GM19240 (cell line): ENCODE results near the gene COX6B2.
"Not testable (repeated sequence)": the region's sequence is repeated elsewhere in the genome, so short reads cannot be mapped to it uniquely, and the experiment has no call there.

ENCODE experiments used
- DNase-seq: peaks from one replicate; pipeline ENCODE4 v3.0.0; 2011; ENCODE audit warnings: low spot score; ENCODE audit not compliant: insufficient read length

Gene COX6B2

GRCh38 chr19:55354698-55355212 lies at the start of gene COX6B2:
COX6B2 (minus strand) TSS chr19:55354719; CDS start chr19:55354521, 198 bp downstream.
- DNase-seq, result no peak

GRCh38 chr19:55402509-55402908 lies 48.0 kb upstream of the COX6B2 start:
- DNase-seq, result no peak

GRCh38 chr19:55401390-55401789 lies 46.9 kb upstream of the COX6B2 start:
- DNase-seq, result not testable (repeated sequence)

GRCh38 chr19:55400281-55401087 lies 46.0 kb upstream of the COX6B2 start:
- DNase-seq, result no peak

- DNase-seq, result no peak
These were observed 43.8 kb upstream of the COX6B2 start for GRCh38 chr19:55398200-55398925.

GRCh38 chr19:55392820-55393761 lies 38.6 kb upstream of the COX6B2 start:
- no peak for DNase-seq

GRCh38 chr19:55391702-55392615 lies 37.4 kb upstream of the COX6B2 start:
- DNase-seq, result no peak

- no peak for DNase-seq
These were observed 36.7 kb upstream of the COX6B2 start for GRCh38 chr19:55391191-55391670.

GRCh38 chr19:55390461-55390880 lies 36.0 kb upstream of the COX6B2 start:
- no peak for DNase-seq

- DNase-seq, result no peak
These were observed 35.1 kb upstream of the COX6B2 start for GRCh38 chr19:55389386-55390317.

GRCh38 chr19:55387736-55388497 lies 33.4 kb upstream of the COX6B2 start:
- no peak for DNase-seq

GRCh38 chr19:55386493-55386971 lies 32.0 kb upstream of the COX6B2 start:
- DNase-seq, result no peak

GRCh38 chr19:55385724-55386492 lies 31.4 kb upstream of the COX6B2 start, which contains the start of gene RPL28:
RPL28 (plus strand) TSS chr19:55385932; CDS start chr19:55386358, 426 bp downstream.
- DNase-seq, result peak; percentile 98

- peak; percentile 97 for DNase-seq
These were observed 30.6 kb upstream of the COX6B2 start for GRCh38 chr19:55384920-55385723.

GRCh38 chr19:55384131-55384919 lies 29.8 kb upstream of the COX6B2 start, which contains the start of gene TMEM238:
TMEM238 (minus strand) TSS chr19:55384292; CDS start chr19:55384259, 33 bp downstream.
- no peak for DNase-seq
